G401 (cell line): Measurements from ENCODE around the gene PBRM1. TPM values are rescaled to one million over a fixed set of nuclear protein-coding genes. Genes with fewer than 3 reads are reported as not detected.

Experiments
- DNase-seq: peaks from one replicate; pipeline ENCODE4 v3.0.0-alpha.2; 2015; ENCODE audit warnings: low spot score
- in situ Hi-C: cut with HindIII; loops from 2 replicates; pipeline ENCODE4 v1.10.0; 2016; ENCODE audit warnings: low sequenced_read_pairs, mixed read lengths
- total RNA-seq: library from RNA; depleted of rRNA; stranded (reverse); fragments of >200 nt; shearing (Covaris generic); gene quantifications from 2 replicates; pipeline ENCODE4 v1.2.3, GENCODE V29; 2014

The PBRM1 gene
- total RNA-seq, 1 experiment from 2014 or later = 38.4 TPM

DNA sequence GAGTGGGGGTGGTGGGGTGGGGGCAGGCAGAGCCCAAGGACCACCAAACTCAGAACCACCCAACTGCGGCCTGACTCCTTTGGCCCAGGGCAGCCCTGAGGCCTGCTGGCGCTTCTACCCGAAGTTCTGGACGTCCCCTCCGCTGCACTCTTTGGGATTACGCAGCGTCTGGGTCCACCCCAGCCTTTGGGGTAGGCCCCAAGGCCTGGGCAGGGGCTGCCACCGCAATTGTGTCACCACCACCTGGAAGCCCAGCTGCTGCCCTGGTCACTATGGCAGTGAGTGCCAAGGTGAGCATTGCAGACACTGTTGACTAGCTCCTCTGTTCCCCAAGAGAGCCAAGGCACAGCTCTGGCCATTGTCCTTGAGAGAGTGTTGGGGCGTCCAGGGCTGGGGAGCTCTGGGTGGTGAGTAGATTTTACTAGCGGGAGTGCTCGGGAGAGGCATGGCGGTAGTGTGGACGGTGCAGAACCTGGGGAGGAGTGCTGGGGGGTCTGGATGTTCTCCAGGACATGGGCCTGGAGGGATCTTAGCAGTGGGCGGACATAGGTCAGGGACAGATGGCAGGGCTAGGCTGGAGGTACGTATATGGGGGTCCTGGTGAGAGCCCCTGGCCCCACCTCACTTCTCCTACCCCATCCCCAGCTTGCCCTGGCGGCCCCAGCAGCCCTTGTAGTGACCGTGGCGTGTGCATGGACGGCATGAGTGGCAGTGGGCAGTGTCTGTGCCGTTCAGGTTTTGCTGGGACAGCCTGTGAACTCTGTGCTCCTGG lies 164.8 kb downstream of the PBRM1 start:
- in situ Hi-C loops = no loop called here
- no peak for DNase-seq

DNA sequence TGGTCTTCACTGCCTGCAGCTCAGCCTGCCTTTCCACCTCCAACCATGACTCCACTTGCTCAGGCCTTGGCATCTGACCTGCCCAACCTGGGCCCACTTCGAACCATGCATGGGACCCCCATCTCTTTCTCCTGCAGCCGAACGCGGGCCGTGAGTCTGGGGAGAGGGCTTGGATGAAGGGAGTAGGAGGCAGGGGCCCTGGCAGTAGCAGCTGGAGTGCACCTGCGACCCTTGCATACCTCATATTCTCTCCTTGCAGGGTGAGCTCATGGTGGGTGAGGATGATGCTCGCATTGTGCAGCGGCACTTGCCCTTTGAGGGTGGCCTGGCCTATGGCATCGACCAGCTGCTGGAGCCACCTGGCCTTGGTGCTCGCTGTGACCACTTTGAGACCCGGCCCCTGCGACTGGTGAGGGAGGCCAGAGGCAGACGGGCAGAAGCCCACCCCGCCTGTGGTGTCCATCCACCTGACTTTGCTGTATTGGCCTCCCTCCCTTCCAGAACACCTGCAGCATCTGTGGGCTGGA lies 165.5 kb downstream of the PBRM1 start:
- in situ Hi-C loops = no loop called here
- no peak for DNase-seq

DNA sequence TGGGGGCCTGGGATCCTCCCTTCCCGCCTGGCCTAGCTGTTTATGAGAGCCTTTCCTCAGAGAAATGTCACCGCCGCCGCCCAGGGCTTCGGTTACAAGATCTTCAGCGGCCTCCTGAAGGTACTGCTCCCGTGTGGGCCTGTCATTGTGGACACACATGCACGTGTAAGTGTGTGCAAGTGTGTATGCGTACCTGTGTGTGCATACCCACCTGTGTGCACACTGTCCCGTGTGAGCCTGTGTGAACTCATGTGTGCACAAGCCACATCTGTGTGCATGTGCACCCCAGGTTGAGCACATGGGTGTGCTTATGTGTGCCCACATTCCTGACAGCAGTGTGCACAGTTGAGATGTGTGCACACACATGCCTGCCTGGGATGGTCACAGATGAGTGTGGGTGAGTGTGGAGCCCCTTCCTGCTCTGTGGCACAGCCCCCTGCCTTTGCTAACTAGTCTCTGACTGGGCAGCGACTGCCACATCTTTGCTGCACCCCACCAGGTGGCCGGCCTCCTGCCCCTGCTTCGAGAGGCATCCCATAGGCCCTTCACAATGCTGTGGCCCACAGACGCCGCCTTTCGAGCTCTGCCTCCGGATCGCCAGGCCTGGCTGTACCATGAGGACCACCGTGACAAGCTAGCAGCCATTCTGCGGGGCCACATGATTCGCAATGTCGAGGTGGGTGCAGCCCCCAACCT lies 166.1 kb downstream of the PBRM1 start:
- in situ Hi-C loops = no loop called here
- no peak for DNase-seq

DNA sequence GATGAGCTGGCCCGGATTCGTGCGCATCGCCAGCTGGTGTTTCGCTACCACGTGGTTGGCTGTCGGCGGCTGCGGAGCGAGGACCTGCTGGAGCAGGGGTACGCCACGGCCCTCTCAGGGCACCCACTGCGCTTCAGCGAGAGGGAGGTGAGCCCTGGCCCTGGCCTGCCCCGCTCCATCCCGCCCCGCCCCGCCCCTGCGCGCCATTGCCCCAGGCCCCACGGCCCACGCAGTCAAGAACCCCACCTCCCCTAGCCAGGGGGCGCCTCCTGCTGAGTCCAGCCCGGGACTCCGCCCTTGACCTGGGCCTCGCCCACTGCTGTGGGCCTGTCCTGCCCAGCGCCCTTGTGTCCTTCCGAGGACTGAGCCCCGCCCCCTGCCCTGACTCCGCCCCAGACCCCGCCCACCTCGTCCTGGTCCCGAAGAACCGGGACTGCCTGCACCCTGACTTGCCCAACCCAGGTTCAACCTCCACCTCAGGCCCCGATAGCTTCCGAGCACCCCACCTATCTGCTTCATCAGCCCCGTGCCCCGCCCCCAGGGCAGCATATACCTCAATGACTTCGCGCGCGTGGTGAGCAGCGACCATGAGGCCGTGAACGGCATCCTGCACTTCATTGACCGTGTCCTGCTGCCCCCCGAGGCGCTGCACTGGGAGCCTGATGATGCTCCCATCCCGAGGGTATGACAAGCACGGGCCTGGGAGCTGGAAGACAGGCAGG lies 166.8 kb downstream of the PBRM1 start:
- no peak for DNase-seq
- in situ Hi-C loops = no loop called here

DNA sequence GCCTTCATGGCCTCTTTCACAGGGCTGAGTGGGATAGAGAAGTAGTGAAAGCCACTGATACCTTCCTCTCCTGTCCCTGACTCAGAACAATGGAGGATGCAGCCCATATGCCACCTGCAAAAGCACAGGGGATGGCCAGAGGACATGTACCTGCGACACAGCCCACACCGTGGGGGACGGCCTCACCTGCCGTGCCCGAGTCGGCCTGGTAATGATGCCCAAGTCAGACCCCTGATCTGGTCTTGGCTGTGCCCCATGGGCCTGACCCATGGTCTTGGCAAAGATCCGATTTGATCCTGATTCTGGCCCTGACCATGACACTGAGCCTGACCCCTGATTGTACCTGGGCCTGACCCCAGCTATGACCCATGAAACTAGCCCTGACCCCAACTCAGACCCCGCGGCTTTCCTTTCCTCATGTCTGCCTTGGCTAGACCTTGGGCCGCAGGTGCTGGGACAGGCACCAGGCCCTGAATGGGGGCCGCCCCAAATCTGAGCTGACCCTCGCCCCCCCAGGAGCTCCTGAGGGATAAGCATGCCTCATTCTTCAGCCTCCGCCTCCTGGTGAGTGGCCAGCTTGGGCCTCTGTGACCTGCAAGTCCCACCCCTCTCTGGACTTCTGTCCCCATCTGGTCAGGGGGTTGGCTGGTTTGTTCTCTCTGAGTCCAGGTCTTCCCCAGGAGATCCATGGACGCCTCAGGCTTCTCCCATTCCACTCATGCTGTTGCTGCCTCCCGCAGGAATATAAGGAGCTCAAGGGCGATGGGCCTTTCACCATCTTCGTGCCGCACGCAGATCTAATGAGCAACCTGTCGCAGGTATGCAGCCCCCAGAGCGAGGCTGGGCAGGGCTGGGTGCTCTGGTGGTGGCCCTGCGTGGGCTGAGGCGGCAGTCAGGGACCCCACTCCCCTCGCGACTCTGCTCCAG lies 167.7 kb downstream of the PBRM1 start:
- in situ Hi-C loops = no loop called here
- no peak for DNase-seq

DNA sequence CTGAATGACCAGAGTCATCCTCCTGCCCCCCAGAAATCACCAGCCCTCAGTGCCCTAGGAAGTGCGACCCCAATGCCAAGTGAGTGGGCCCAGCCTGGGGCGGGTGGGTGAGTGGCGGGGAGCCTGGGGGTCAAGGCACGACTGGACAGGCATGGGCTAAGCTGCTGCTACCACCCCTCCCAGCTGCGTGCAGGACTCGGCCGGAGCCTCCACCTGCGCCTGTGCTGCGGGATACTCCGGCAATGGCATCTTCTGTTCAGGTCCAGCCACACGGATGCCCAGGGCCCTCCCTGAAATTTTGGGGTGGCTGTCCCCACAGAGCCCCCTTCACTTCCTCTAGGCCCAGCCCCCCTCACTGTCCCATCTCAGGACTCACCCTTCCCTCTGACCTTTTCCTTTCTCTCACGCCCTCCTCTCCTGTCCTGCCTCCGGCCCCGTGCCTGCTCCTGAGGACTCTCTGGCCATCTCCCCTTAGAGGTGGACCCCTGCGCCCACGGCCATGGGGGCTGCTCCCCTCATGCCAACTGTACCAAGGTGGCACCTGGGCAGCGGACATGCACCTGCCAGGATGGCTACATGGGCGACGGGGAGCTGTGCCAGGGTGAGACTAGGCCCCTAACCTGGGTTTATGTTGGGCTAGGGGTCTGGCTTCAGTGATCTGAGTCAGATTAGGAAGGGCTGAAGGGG lies 169.1 kb downstream of the PBRM1 start:
- in situ Hi-C loops = no loop called here
- no peak for DNase-seq

DNA sequence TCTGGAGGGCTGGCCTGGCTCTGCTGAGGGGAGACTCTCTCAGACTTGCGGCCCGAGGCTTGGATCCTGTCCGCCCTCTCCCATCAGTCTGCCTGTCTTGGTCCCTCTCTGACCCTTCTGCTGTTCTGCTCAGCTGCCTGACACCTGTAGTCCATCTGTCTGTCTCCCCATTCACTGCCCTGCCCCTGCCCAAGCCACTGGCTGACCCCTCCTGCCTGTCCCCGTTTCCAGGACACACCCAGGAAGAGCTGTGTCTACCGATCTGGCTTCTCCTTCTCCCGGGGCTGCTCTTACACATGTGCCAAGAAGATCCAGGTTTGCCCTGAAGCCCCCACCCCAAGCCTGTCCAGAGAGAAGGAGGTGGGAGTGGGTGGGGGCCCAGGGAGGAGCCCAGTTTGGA lies 170.5 kb downstream of the PBRM1 start:
- DNase-seq = no peak
- in situ Hi-C loops = no loop called here

DNA sequence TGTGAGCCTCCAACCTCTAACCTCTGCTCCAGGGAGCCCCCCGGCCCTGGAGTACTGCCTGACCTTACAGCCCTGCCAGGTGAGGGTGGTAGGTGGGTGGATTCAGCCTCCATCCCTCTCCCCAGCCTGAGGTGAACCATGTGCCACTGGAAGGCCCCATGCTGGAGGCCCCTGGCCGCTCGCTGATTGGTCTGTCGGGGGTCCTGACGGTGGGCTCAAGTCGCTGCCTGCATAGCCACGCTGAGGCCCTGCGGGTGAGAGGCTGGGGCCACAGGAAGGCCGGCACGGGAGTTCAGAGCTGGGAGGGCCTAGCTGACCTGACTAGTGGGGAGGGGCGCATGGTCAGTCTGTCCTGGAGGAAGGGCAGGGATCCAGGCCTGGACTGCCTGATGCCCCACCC lies 171.1 kb downstream of the PBRM1 start:
- DNase-seq = no peak
- in situ Hi-C loops = no loop called here

DNA sequence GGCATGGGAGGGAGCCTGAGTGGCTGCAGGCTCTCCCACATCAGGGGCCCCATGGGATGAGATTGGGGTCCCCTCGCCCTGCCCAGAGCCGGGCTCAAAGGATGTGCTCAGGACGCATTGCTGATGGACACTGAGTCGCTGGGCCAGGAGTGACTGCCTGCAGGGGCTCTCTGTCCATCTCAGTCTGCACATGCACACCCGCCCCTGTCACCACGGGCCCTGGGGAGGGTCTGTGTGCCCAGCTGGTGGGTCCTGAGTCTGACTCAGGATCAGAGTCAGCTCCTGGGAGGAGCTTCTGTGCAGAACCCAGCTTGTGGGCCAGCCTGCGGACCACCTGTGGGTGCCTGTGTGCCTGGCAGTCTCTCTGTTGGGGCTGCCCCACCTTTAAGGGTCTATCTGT lies 172.4 kb downstream of the PBRM1 start:
- in situ Hi-C loops = no loop called here
- DNase-seq = no peak

DNA sequence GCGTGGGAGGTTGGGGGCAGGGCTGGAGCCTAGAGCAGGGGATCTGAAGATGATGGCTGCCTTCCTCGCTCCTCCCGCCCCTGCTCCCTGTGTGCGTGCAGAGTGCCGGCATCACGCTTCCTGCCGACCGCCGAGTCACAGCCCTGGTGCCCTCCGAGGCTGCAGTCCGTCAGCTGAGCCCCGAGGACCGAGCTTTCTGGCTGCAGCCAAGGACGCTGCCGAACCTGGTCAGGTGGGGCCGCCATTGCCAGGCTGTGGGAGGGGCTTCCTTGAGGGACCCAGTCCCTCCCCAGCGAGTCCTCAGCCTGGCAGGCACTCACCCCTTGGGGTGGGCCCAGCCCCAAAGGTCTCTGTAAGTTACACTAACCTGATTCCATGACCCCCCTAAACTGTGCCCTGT lies 173.0 kb downstream of the PBRM1 start:
- in situ Hi-C loops = no loop called here
- no peak for DNase-seq

DNA sequence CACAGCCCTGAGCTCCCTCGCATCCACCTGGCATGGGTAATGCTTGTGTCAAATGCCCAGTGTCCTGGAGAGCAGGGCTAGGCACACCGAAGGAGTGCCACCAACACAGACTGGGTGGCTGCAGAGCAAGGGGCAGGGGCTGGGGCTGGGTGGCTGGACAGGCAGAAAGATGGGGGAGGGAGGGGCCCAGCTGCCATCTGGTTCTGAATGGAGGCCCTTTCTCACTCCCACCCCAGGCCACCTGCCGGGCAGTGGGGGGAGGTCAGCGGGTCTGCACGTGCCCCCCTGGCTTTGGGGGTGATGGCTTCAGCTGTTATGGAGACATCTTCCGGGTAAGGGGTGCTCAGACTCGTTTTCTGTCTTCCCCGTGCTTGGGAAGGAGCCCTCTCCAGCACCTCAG lies 173.6 kb downstream of the PBRM1 start:
- in situ Hi-C loops = no loop called here
- DNase-seq = no peak

DNA sequence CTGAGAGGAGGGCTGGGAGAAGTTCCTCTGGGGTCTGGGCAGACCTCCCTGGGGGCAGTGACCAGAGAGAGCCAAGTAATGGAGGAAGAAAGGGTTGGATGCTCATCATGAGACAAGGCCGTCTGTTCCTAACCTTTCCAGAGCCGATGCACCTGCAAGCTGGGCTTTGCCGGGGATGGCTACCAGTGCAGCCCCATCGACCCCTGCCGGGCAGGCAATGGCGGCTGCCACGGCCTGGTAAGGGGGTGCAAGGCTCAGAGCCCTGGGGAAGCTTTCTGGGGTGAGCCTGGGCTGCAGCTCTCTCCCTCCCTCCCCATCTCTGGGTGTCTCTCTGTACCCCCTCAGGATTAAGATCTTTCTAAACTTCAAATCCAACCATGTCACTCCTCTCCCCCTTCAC lies 174.2 kb downstream of the PBRM1 start:
- in situ Hi-C loops = no loop called here
- DNase-seq = no peak

DNA sequence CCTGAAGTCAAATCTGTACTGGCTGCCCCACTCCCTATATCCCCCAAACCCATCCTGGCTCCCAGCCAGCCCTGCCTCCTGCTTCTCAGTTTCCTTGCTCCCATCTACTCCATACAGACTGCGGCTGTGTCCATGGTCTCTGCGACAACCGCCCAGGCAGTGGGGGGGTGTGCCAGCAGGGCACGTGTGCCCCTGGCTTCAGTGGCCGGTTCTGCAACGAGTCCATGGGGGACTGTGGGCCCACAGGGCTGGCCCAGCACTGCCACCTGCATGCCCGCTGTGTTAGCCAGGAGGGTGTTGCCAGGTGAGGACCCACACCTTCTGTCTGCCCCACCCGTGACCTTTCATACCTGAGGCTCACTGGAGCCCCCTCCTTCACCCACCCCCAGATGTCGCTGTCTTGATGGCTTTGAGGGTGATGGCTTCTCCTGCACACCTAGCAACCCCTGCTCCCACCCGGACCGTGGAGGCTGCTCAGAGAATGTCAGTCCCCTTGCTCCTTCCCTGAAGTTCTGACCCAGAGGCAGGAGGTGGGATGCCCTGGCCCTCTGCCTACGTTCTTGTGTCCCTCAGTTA lies 175.9 kb downstream of the PBRM1 start:
- in situ Hi-C loops = no loop called here
- no peak for DNase-seq

DNA sequence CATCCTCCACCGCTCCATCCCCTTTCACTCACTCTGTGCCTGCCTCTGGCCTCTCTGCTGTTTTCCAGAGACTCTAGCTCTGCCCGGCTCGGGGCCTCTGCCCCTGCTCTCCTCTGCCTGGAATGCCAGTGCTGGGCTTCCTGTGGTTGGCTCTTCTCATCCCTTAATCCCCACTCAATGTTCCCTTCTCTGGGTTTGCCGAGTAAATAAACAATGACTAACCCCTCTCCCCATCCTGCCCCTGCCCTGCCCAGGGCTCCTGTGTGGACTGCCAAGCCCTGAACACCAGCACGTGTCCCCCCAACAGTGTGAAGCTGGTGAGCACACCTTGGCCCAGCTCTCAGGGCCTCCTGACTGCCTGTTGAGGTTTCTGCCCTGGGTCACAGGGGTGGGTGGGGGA lies 178.4 kb downstream of the PBRM1 start:
- in situ Hi-C loops = no loop called here
- DNase-seq = no peak

DNA sequence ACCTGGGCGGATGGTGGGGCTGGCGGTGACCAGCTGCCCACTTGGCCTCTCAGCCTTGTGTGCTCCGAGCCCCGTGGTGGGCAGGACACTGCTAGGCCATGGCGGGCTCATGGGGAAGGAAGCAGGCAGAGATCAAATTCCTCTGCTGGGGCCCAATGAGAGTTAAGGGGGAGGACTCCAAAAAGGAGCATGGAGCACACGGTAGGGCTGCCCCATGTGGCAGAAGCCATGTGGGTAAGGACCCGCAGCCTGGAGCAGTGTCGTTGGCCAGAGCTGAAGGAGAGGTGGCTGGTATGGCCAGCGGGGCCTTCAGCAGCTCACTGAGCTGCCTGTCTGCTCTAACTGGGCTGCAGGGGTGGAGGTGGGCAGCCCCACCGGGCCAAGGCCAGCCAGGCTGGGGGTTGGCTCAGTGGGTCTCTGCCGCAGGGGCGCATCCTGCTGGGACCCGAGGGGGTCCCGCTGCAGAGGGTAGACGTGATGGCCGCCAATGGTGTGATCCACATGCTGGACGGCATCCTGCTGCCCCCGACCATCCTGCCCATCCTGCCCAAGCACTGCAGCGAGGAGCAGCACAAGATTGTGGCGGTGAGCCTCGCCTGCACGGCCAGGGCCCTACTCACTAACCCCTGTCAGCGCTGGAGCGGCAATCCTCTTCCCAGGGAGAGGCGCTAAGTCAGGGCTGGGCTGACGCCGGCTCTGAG lies 179.3 kb downstream of the PBRM1 start:
- in situ Hi-C loops = no loop called here
- DNase-seq = no peak

DNA sequence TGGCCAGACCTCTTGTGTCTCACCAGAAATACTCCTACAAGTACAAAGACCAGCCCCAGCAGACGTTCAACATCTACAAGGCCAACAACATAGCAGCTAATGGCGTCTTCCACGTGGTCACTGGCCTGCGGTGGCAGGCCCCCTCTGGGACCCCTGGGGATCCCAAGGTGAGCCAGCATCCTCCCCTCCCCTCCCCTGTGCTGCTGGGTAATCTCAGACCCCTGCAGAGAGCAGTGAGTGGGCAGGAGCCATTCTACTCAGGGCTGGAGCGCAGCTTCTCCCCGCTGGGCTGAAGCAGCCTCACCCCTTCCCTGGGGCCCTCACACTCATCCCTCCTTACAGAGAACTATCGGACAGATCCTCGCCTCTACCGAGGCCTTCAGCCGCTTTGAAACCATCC lies 180.7 kb downstream of the PBRM1 start:
- in situ Hi-C loops = no loop called here
- no peak for DNase-seq

DNA sequence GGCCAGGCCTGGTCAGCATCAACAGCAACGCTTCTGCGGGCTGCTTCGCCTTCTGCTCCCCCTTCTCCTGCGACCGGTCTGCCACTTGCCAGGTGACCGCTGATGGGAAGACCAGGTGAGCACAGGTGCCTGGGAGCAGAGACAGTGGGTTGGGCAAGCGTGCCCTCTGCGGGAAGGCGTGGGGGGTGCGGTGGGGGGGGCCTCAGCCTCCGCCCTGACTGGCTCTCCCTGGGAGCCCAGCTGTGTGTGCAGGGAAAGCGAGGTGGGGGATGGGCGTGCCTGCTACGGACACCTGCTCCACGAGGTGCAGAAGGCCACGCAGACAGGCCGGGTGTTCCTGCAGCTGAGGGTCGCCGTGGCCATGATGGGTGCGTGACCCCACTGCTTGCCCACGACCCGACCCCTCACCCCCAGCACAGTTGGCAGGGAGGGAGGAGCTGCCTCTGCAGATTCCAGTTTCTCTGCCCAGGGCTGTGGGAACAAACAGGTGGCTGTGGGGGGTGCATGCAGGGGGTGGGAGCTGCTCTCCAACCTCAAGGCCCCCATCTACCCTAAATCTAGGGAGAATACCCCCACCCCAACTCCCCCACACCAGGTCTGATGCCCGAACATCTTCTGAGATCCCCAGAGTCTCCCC lies 181.8 kb downstream of the PBRM1 start:
- no peak for DNase-seq
- in situ Hi-C loops = no loop called here
